CD14-positive monocyte (primary cell): ENCODE measurements around the gene SUSD1. TPM values are rescaled to one million over a fixed set of nuclear protein-coding genes. Genes with fewer than 3 reads are reported as not detected.

ENCODE experiments used
- DNase-seq, 3 donors: peaks; one replicate each; pipeline ENCODE4 v3.0.0-alpha.2; 2011 to 2022
- H2AFZ ChIP-seq: 2 replicates; pipeline ENCODE4 v1.6.0; 2012; ENCODE audit warnings: mild to moderate bottlenecking, low read depth, low read length, inconsistent platforms; ENCODE audit not compliant: insufficient read depth, poor library complexity, severe bottlenecking
- H3K27ac ChIP-seq, 2 donors: 1 replicate in 1 of 2; 2 replicates in 1 of 2; pipeline ENCODE4 v1.5.1; 2012 to 2013; ENCODE audit warnings: low read length in 2 of 2, control low read depth in 1 of 2, inconsistent platforms in 1 of 2, low read depth in 1 of 2, mild to moderate bottlenecking in 1 of 2
- H3K27me3 ChIP-seq, 2 donors: one replicate each; pipeline versions ENCODE4 v1.6.0 to v1.6.1; 2011 to 2013; ENCODE audit warnings: low read length in 2 of 2; ENCODE audit not compliant: control insufficient read depth in 2 of 2, insufficient read depth in 2 of 2
- H3K36me3 ChIP-seq, 2 donors: replicated peaks in 1 of 2; 1 replicate in 1 of 2; 2 replicates in 1 of 2; pipeline versions ENCODE4 v1.5.1 to v1.6.1; 2012 to 2013; ENCODE audit warnings: low read length in 2 of 2, control low read depth in 1 of 2, inconsistent platforms in 1 of 2, mild to moderate bottlenecking in 1 of 2; ENCODE audit not compliant: insufficient read depth in 2 of 2, control insufficient read depth in 1 of 2
- H3K4me1 ChIP-seq, 2 donors: 1 replicate in 1 of 2; 2 replicates in 1 of 2; pipeline versions ENCODE4 v1.5.1 to v1.6.1; 2012 to 2013; ENCODE audit warnings: low read length in 2 of 2, control low read depth in 1 of 2, inconsistent platforms in 1 of 2, mild to moderate bottlenecking in 1 of 2, moderate library complexity in 1 of 2; ENCODE audit not compliant: insufficient read depth in 2 of 2, control insufficient read depth in 1 of 2
- H3K4me2 ChIP-seq: replicated peaks from 2 replicates; pipeline ENCODE3; 2012; ENCODE audit warnings: low read length, moderate library complexity, mild to moderate bottlenecking; ENCODE audit not compliant: poor library complexity, severe bottlenecking; ENCODE audit errors: extremely low read depth
- H3K4me3 ChIP-seq, 3 experiments: fragments of 200-600 bp in 1 of 3; sonication (generic) in 1 of 3; replicated peaks in 1 of 3; 1 replicate in 2 of 3; 2 replicates in 1 of 3; pipeline ENCODE4 v1.5.1; 2011 to 2013; ENCODE audit warnings: low read length in 3 of 3, mild to moderate bottlenecking in 3 of 3, control low read depth in 2 of 3, low read depth in 2 of 3, inconsistent platforms in 1 of 3, moderate library complexity in 1 of 3
- H3K79me2 ChIP-seq: 2 replicates; pipeline ENCODE4 v1.6.0; 2012; ENCODE audit warnings: mild to moderate bottlenecking, control low read depth, inconsistent platforms, low read length, moderate library complexity; ENCODE audit not compliant: insufficient read depth
- H3K9ac ChIP-seq: 2 replicates; pipeline ENCODE4 v1.6.0; 2017; ENCODE audit warnings: low read length, mild to moderate bottlenecking; ENCODE audit not compliant: insufficient read depth, poor library complexity, severe bottlenecking
- H3K9me3 ChIP-seq, 2 donors: replicated peaks in 1 of 2; 1 replicate in 1 of 2; 2 replicates in 1 of 2; pipeline versions ENCODE4 v1.5.1 to v1.6.1; 2012 to 2013; ENCODE audit warnings: low read length in 2 of 2, control low read depth in 1 of 2; ENCODE audit not compliant: control insufficient read depth in 1 of 2, insufficient read depth in 1 of 2
- H4K20me1 ChIP-seq: 2 replicates; pipeline ENCODE4 v1.6.0; 2012; ENCODE audit warnings: mild to moderate bottlenecking, low read length, control low read depth, moderate library complexity; ENCODE audit not compliant: insufficient read depth
- H3K27ac Mint-ChIP-seq, 7 donors: one replicate each; pipeline ENCODE4 v1.8.0; 2020; ENCODE audit warnings: mild to moderate bottlenecking in 7 of 7, mixed read lengths in 7 of 7, moderate library complexity in 6 of 7, inconsistent platforms in 2 of 7
- H3K27me3 Mint-ChIP-seq, 3 donors: one replicate each; pipeline ENCODE4 v1.8.0; 2021 to 2022; ENCODE audit warnings: low read depth in 3 of 3, mild to moderate bottlenecking in 3 of 3, mixed read lengths in 3 of 3, moderate library complexity in 3 of 3, inconsistent platforms in 1 of 3
- H3K36me3 Mint-ChIP-seq, 2 donors: one replicate each; pipeline ENCODE4 v1.8.0; 2020; ENCODE audit warnings: mixed read lengths in 2 of 2, inconsistent platforms in 1 of 2, mild to moderate bottlenecking in 1 of 2
- H3K4me1 Mint-ChIP-seq: one replicate; pipeline ENCODE4 v1.8.0; 2020; ENCODE audit warnings: mild to moderate bottlenecking, mixed read lengths
- H3K4me3 Mint-ChIP-seq, 2 donors: one replicate each; pipeline ENCODE4 v1.8.0; 2020; ENCODE audit warnings: mild to moderate bottlenecking in 2 of 2, mixed read lengths in 2 of 2, moderate library complexity in 1 of 2
- H3K9me3 Mint-ChIP-seq, 7 donors: one replicate each; pipeline ENCODE4 v1.8.0; 2020 to 2022; ENCODE audit warnings: mixed read lengths in 7 of 7, mild to moderate bottlenecking in 6 of 7, moderate library complexity in 6 of 7, inconsistent platforms in 2 of 7
- WGBS: methylation state at CpG from one replicate; pipeline ENCODE4 v1.1.5; 2013; ENCODE audit warnings: missing lambda C conversion rate; ENCODE audit not compliant: insufficient coverage; 5-methylcytosine and 5-hydroxymethylcytosine counted together
- intact Hi-C, 2 donors: fragments of 100-400 bp; cut with micrococcal nuclease; formaldehyde crosslinking; loops; one replicate each; pipeline versions ENCODE4 v1.15.0 to v1.15.1; 2023
- polyA plus RNA-seq, 3 donors: library from polyadenylated mRNA; depleted of rRNA in 1 of 3; unstranded in 2 of 3; stranded (reverse) in 1 of 3; fragments of 300-500 nt in 2 of 3; fragments of >200 nt in 1 of 3; fragmentation: Illumina TruSeq in 2 of 3; gene quantifications; 1 replicate in 2 of 3; 2 replicates in 1 of 3; pipeline ENCODE4 v1.2.3, GENCODE V29; 2012 to 2021
- TF ChIP-seq, protein P1 (sequence below): fragments of 200-600 bp; IDR thresholded peaks from one replicate; pipeline ENCODE4 v1.8.0; 2022; ENCODE audit warnings: antibody characterized with exemption, mild to moderate bottlenecking

SUSD1 gene
- polyA plus RNA-seq, 3 donors: 29.1 to 42.3 (median 30.9) TPM

DNA sequence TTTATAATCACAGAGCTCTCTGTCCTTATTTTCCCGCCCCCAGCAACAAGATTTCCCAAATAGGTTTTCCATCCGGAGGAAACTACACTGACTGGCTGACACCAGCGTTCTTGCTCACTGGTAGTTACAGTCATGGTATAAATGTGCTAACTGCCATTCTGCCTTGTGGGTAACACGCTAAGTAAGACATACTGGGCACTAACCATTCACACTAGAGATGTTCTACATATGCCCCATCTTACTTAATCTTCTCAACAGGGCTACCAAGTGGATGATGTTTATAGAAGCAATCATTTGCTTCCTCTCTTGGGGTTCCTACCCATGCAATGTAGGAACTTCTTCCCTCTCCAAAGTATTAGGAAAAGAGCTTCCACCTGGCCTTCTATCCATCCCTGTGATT is 111.5 kb downstream of the SUSD1 start:
- Mint-ChIP-seq H3K4me3 (no peak overlapping the region), H3K4me1 (peaks cover 50% of the 10 kb centered on the region), H3K9me3 (peaks cover 0 to 3% (median 0%) of the 10 kb centered on the region in 7 donors), H3K36me3 (peaks cover 63 to 78% of the 10 kb centered on the region in 2 donors), H3K27me3 (peaks cover 0 to 2% (median 1%) of the 10 kb centered on the region in 3 donors), H3K27ac (peak overlapping the region in 6 of 7 donors; percentile 24 to 87 (median 56))
- no peak for DNase-seq
- WGBS: 100% methylated on average over 2 of the region's 4 CpGs
- Histone ChIP-seq H3K27ac (no peak overlapping the region), H3K4me3 (no peak overlapping the region), H3K36me3 (peaks cover 27 to 80% of the 10 kb centered on the region in 2 donors), H3K9me3 (no peaks in the 10 kb centered on the region), H3K79me2 (no peaks in the 10 kb centered on the region), H3K4me1 (peaks cover 19 to 25% of the 10 kb centered on the region in 2 donors), H3K9ac (no peak overlapping the region), H3K27me3 (no peaks in the 10 kb centered on the region), H3K4me2 (no peak overlapping the region), H2AFZ (no peak overlapping the region), H4K20me1 (no peaks in the 10 kb centered on the region)
- intact Hi-C loops: loop anchor here in 1 of 2 donors (10.0 kb wide), 1 partner anchor 169 kb away; the partner anchor contains the start of gene UGCG
- TF ChIP-seq, protein P1, sequence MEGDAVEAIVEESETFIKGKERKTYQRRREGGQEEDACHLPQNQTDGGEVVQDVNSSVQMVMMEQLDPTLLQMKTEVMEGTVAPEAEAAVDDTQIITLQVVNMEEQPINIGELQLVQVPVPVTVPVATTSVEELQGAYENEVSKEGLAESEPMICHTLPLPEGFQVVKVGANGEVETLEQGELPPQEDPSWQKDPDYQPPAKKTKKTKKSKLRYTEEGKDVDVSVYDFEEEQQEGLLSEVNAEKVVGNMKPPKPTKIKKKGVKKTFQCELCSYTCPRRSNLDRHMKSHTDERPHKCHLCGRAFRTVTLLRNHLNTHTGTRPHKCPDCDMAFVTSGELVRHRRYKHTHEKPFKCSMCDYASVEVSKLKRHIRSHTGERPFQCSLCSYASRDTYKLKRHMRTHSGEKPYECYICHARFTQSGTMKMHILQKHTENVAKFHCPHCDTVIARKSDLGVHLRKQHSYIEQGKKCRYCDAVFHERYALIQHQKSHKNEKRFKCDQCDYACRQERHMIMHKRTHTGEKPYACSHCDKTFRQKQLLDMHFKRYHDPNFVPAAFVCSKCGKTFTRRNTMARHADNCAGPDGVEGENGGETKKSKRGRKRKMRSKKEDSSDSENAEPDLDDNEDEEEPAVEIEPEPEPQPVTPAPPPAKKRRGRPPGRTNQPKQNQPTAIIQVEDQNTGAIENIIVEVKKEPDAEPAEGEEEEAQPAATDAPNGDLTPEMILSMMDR: no peak

DNA sequence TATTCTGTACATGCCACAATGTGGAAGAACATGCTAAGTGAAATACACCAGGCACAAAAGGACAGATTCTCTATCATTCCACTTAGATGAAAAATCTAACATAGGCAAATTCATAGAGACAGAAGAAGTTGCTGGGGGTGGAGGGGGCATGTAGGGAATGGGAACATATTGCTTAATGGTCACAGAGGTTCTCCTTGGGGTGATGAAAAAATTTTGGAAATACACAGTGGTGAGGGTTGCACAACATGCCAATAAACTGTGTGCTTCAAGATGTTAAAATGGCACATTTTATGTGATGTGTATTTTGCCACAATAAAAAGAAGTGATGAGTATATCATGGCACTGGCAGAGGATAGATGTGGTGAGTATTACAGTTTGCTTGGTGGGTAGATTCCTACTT is 111.9 kb downstream of the SUSD1 start:
- TF ChIP-seq, protein P1: no peak
- intact Hi-C loops: loop anchor here in 1 of 2 donors (10.0 kb wide), 1 partner anchor 168 kb away; the partner anchor contains the start of gene UGCG
- no peaks in the 10 kb centered on the region for H3K27me3 ChIP-seq
- no peak overlapping the region for H3K4me2 ChIP-seq
- no peaks in the 10 kb centered on the region for H3K79me2 ChIP-seq
- Mint-ChIP-seq H3K36me3 (peaks cover 64 to 78% of the 10 kb centered on the region in 2 donors), H3K4me3 (no peak overlapping the region), H3K4me1 (peaks cover 49% of the 10 kb centered on the region), H3K9me3 (peaks cover 0 to 3% (median 0%) of the 10 kb centered on the region in 7 donors), H3K27ac (peak overlapping the region; percentile 24 to 87 (median 75)), H3K27me3 (peaks cover 0 to 3% (median 1%) of the 10 kb centered on the region in 3 donors)
- no peaks in the 10 kb centered on the region for H4K20me1 ChIP-seq
- H3K4me1 ChIP-seq: peaks cover 19 to 25% of the 10 kb centered on the region in 2 donors
- peak overlapping the region in 1 of 2 donors; percentile 50 for H3K27ac ChIP-seq
- no peak overlapping the region for H3K4me3 ChIP-seq
- no peak overlapping the region for H2AFZ ChIP-seq
- H3K9ac ChIP-seq: no peak overlapping the region
- no peak for DNase-seq
- no peaks in the 10 kb centered on the region for H3K9me3 ChIP-seq
- H3K36me3 ChIP-seq: peaks cover 31 to 80% of the 10 kb centered on the region in 2 donors
